RWPE1 (cell line): ENCODE data around the gene PXDN.
"Not testable (repeated sequence)": the region's sequence is repeated elsewhere in the genome, so short reads cannot be mapped to it uniquely, and the experiment has no call there.

Experiments used
- CTCF ChIA-PET: fragments of 350-600 bp; sonication (Branson Sonifier 250); formaldehyde crosslinking; extraction: SDS; loops from one replicate; lab custom pipeline; 2021; lab: Yijun Ruan, JAX
- POLR2A ChIA-PET: fragments of 400-600 bp; formaldehyde crosslinking; extraction: SDS; loops from one replicate; lab custom pipeline; 2020; ENCODE audit warnings: antibody characterized with exemption; ENCODE audit not compliant: low non-redundant PET; lab: Yijun Ruan, JAX
- DNase-seq: peaks from one replicate; pipeline ENCODE4 v3.0.0; 2012; ENCODE audit warnings: low spot score
- H3K27ac ChIP-seq: fragments of 450-650 bp; 2 replicates; pipeline ENCODE4 v1.5.1; 2017
- CTCF ChIP-seq: fragments of 450-650 bp; conservative IDR thresholded peaks from 2 replicates; pipeline ENCODE4 v1.5.1; 2017; ENCODE audit warnings: low read depth, mild to moderate bottlenecking

PXDN gene

GRCh38 chr2:1682181-1682440 lies 62.2 kb downstream of the PXDN start:
- no peak for TF ChIP-seq CTCF
- ChIA-PET POLR2A (no interaction called here), CTCF (no interaction called here)
- peak overlapping the region; percentile 32 for H3K27ac ChIP-seq
- no peak for DNase-seq

- POLR2A ChIA-PET, result no interaction called here
- no peak for TF ChIP-seq CTCF
- CTCF ChIA-PET, result no interaction called here
- H3K27ac ChIP-seq, result peak overlapping the region; percentile 32
- DNase-seq, result no peak
Observed at GRCh38 chr2:1681323-1682180, 62.8 kb downstream of the PXDN start.

GRCh38 chr2:1681017-1681318 lies 63.3 kb downstream of the PXDN start:
- peak overlapping the region; percentile 32; the same call in 1 of the 2 replicates for H3K27ac ChIP-seq
- POLR2A ChIA-PET, result no interaction called here
- DNase-seq, result no peak
- no peak for TF ChIP-seq CTCF
- CTCF ChIA-PET, result no interaction called here

- peak overlapping the region; percentile 32; the same call in 1 of the 2 replicates for H3K27ac ChIP-seq
- ChIA-PET CTCF (no interaction called here), POLR2A (no interaction called here)
- no peak for TF ChIP-seq CTCF
- DNase-seq, result no peak
Observed at GRCh38 chr2:1680222-1681016, 63.9 kb downstream of the PXDN start.

- POLR2A ChIA-PET, CTCF ChIA-PET, H3K27ac ChIP-seq, DNase-seq: not testable (repeated sequence)
Observed at GRCh38 chr2:1679488-1680039, 64.8 kb downstream of the PXDN start.

- POLR2A ChIA-PET, H3K27ac ChIP-seq, DNase-seq: not testable (repeated sequence)
- CTCF ChIA-PET, result interaction anchor here (0.7 kb wide), 1 partner anchor 33 kb away, joined by 3 read pairs; no protein-coding TSS in a partner anchor
Observed at GRCh38 chr2:1679065-1679464, 65.2 kb downstream of the PXDN start.

GRCh38 chr2:1678609-1679008 lies 65.7 kb downstream of the PXDN start:
- POLR2A ChIA-PET, result no interaction called here
- DNase-seq, result no peak
- no peak for TF ChIP-seq CTCF
- CTCF ChIA-PET, result interaction anchor here (0.6 to 0.7 kb wide), 2 partner anchors 32 to 35 kb away, joined by 3 read pairs; no protein-coding TSS in a partner anchor
- H3K27ac ChIP-seq, result no peak overlapping the region
